ENCODE data around the gene MYO16. TPM values are rescaled to one million over a fixed set of nuclear protein-coding genes. Genes with fewer than 3 reads are reported as not detected.

MYO16 gene
- total RNA-seq, 4 donors from 2014 or later: 0.53 TPM; not detected in 3

- DNase-seq: no peak
Measured at GRCh38 chr13:109249780-109250528, 620.5 kb downstream of the MYO16 start.

GRCh38 chr13:109251956-109252355 lies 622.5 kb downstream of the MYO16 start:
- Histone ChIP-seq H3K9me3 (no peaks in the 10 kb centered on the region), H3K4me3 (no peak overlapping the region), H3K27me3 (no peaks in the 10 kb centered on the region), H3K27ac (no peak overlapping the region), H3K36me3 (no peaks in the 10 kb centered on the region), H3K4me1 (no peaks in the 10 kb centered on the region)
- DNase-seq: no peak
- TF ChIP-seq CTCF (IDR thresholded peaks at IDR 0.05) (no peak), POLR2A (IDR thresholded peaks at IDR 0.05) (no peak)

More at GRCh38 chr13:109249780-109250528, 620.5 kb downstream of the MYO16 start:
- Histone ChIP-seq H3K9me3 (no peaks in the 10 kb centered on the region), H3K4me1 (no peaks in the 10 kb centered on the region), H3K36me3 (no peaks in the 10 kb centered on the region), H3K27ac (no peak overlapping the region), H3K4me3 (no peak overlapping the region), H3K27me3 (no peaks in the 10 kb centered on the region)
- no peak for TF ChIP-seq CTCF (IDR thresholded peaks at IDR 0.05)
- TF ChIP-seq POLR2A (IDR thresholded peaks at IDR 0.05): no peak

GRCh38 chr13:109253316-109253715 lies 623.9 kb downstream of the MYO16 start:
- Histone ChIP-seq H3K27me3 (no peaks in the 10 kb centered on the region), H3K4me3 (no peak overlapping the region), H3K36me3 (no peaks in the 10 kb centered on the region), H3K9me3 (no peaks in the 10 kb centered on the region), H3K27ac (no peak overlapping the region), H3K4me1 (no peaks in the 10 kb centered on the region)
- TF ChIP-seq POLR2A (IDR thresholded peaks at IDR 0.05): no peak
- no peak for TF ChIP-seq CTCF (IDR thresholded peaks at IDR 0.05)
- DNase-seq: no peak

- H3K27ac ChIP-seq: no peak overlapping the region
- no peak overlapping the region for H3K4me3 ChIP-seq
- no peaks in the 10 kb centered on the region for H3K27me3 ChIP-seq
- TF ChIP-seq CTCF (IDR thresholded peaks at IDR 0.05): no peak
- no peak for TF ChIP-seq POLR2A (IDR thresholded peaks at IDR 0.05)
- DNase-seq: no peak
- no peaks in the 10 kb centered on the region for H3K4me1 ChIP-seq
- no peaks in the 10 kb centered on the region for H3K36me3 ChIP-seq
- H3K9me3 ChIP-seq: no peaks in the 10 kb centered on the region
Measured at GRCh38 chr13:109254274-109254673, 624.9 kb downstream of the MYO16 start.

GRCh38 chr13:109255141-109255856 lies 625.9 kb downstream of the MYO16 start:
- H3K27me3 ChIP-seq: no peaks in the 10 kb centered on the region
- DNase-seq: no peak
- TF ChIP-seq POLR2A (IDR thresholded peaks at IDR 0.05): no peak
- no peak for TF ChIP-seq CTCF (IDR thresholded peaks at IDR 0.05)
- H3K4me1 ChIP-seq: no peaks in the 10 kb centered on the region
- no peaks in the 10 kb centered on the region for H3K9me3 ChIP-seq
- no peak overlapping the region for H3K4me3 ChIP-seq
- no peak overlapping the region for H3K27ac ChIP-seq
- no peaks in the 10 kb centered on the region for H3K36me3 ChIP-seq
